Neural crest cell (in vitro differentiated cells): Measurements from ENCODE around the gene TBC1D2. TPM values are rescaled to one million over a fixed set of nuclear protein-coding genes. Genes with fewer than 3 reads are reported as not detected.

Experiments used
- DNase-seq: peaks from one replicate; pipeline ENCODE4 v3.0.0; 2021; ENCODE audit warnings: low read depth, mixed read lengths, low spot score
- H3K27ac Mint-ChIP-seq: one replicate; pipeline ENCODE4 v1.8.0; 2021; ENCODE audit warnings: mild to moderate bottlenecking, mixed read lengths; ENCODE audit not compliant: unreplicated experiment
- H3K27me3 Mint-ChIP-seq: 2 replicates; pipeline ENCODE4 v1.8.0; 2021; ENCODE audit warnings: low read depth, mild to moderate bottlenecking, mixed read lengths
- H3K36me3 Mint-ChIP-seq: 2 replicates; pipeline ENCODE4 v1.8.0; 2021; ENCODE audit warnings: low read depth, mild to moderate bottlenecking, mixed read lengths
- H3K4me1 Mint-ChIP-seq: 2 replicates; pipeline ENCODE4 v1.8.0; 2021; ENCODE audit warnings: mixed read lengths
- H3K4me3 Mint-ChIP-seq: one replicate; pipeline ENCODE4 v1.8.0; 2021; ENCODE audit warnings: mild to moderate bottlenecking, mixed read lengths
- H3K9me3 Mint-ChIP-seq: 2 replicates; pipeline ENCODE4 v1.8.0; 2021; ENCODE audit warnings: mixed read lengths
- CTCF ChIP-seq: fragments of 200-600 bp; sonication (generic); conservative IDR thresholded peaks from 2 replicates; pipeline ENCODE4 v1.5.0; 2021; ENCODE audit warnings: antibody characterized with exemption, mild to moderate bottlenecking
- total RNA-seq: library from RNA; stranded (reverse); gene quantifications from 2 replicates; pipeline ENCODE4 v1.2.1, GENCODE V29; 2021

Gene TBC1D2
- total RNA-seq, 1 donor from 2014 or later: 2.4 TPM

- TF ChIP-seq CTCF: no peak
- Mint-ChIP-seq H3K36me3 (no peaks in the 10 kb centered on the region), H3K27ac (no peak overlapping the region), H3K4me3 (no peak overlapping the region), H3K4me1 (peaks cover 85% of the 10 kb centered on the region), H3K9me3 (no peaks in the 10 kb centered on the region), H3K27me3 (no peaks in the 10 kb centered on the region)
- no peak for DNase-seq
These were observed 84.1 kb downstream of the TBC1D2 start for GRCh38 chr9:98171176-98171925.

GRCh38 chr9:98168941-98169488 lies 86.4 kb downstream of the TBC1D2 start:
- Mint-ChIP-seq H3K27me3 (no peaks in the 10 kb centered on the region), H3K36me3 (no peaks in the 10 kb centered on the region), H3K4me1 (peaks cover 62% of the 10 kb centered on the region), H3K9me3 (no peaks in the 10 kb centered on the region), H3K4me3 (peak overlapping the region; percentile 70), H3K27ac (peak overlapping the region; percentile 90)
- no peak for TF ChIP-seq CTCF
- peak; percentile 35 for DNase-seq

GRCh38 chr9:98168153-98168780 lies 87.2 kb downstream of the TBC1D2 start:
- Mint-ChIP-seq H3K4me3 (no peak overlapping the region), H3K27me3 (no peaks in the 10 kb centered on the region), H3K9me3 (no peaks in the 10 kb centered on the region), H3K4me1 (peaks cover 57% of the 10 kb centered on the region), H3K36me3 (no peaks in the 10 kb centered on the region), H3K27ac (no peak overlapping the region)
- DNase-seq: no peak
- TF ChIP-seq CTCF: no peak

GRCh38 chr9:98164912-98165311 lies 90.5 kb downstream of the TBC1D2 start:
- H3K27ac Mint-ChIP-seq: no peak overlapping the region
- no peaks in the 10 kb centered on the region for H3K36me3 Mint-ChIP-seq
- H3K9me3 Mint-ChIP-seq: no peaks in the 10 kb centered on the region
- no peak for TF ChIP-seq CTCF
- DNase-seq: no peak
- H3K4me3 Mint-ChIP-seq: no peak overlapping the region
- no peaks in the 10 kb centered on the region for H3K27me3 Mint-ChIP-seq
- H3K4me1 Mint-ChIP-seq: peaks cover 36% of the 10 kb centered on the region

- no peaks in the 10 kb centered on the region for H3K27me3 Mint-ChIP-seq
- H3K4me1 Mint-ChIP-seq: peaks cover 13% of the 10 kb centered on the region
- H3K4me3 Mint-ChIP-seq: no peak overlapping the region
- H3K27ac Mint-ChIP-seq: no peak overlapping the region
- H3K36me3 Mint-ChIP-seq: no peaks in the 10 kb centered on the region
- no peaks in the 10 kb centered on the region for H3K9me3 Mint-ChIP-seq
- DNase-seq: no peak
- no peak for TF ChIP-seq CTCF
These were observed 92.8 kb downstream of the TBC1D2 start for GRCh38 chr9:98162613-98163012.
